Endothelial cell of umbilical vein (primary cell): Measurements from ENCODE around the gene IL10RA.

Source experiments
- EZH2 ChIP-seq: IDR thresholded peaks from 2 replicates; pipeline ENCODE4 v1.6.1; 2012; ENCODE audit warnings: borderline replicate concordance, low read depth, mild to moderate bottlenecking, moderate library complexity, low read length, inconsistent platforms; ENCODE audit not compliant: severe bottlenecking
- FOS ChIP-seq: IDR thresholded peaks from 2 replicates; pipeline ENCODE4 v1.6.1; 2011; ENCODE audit warnings: mild to moderate bottlenecking, low read length, moderate library complexity, borderline replicate concordance; ENCODE audit not compliant: insufficient read depth
- GATA2 ChIP-seq: IDR thresholded peaks from 2 replicates; pipeline ENCODE4 v1.7.0; 2011; ENCODE audit warnings: low read depth, mild to moderate bottlenecking, moderate library complexity, mixed read lengths, low read length; ENCODE audit not compliant: insufficient read length, insufficient read depth
- JUN ChIP-seq: IDR thresholded peaks from 2 replicates; pipeline ENCODE4 v1.6.1; 2011; ENCODE audit warnings: borderline replicate concordance, low read depth; ENCODE audit not compliant: insufficient read length, insufficient read depth
- MAX ChIP-seq: IDR thresholded peaks from 2 replicates; pipeline ENCODE4 v1.6.1; 2011; ENCODE audit not compliant: insufficient read depth, insufficient read length
- MYC ChIP-seq: IDR thresholded peaks from one replicate; pipeline ENCODE4 v1.6.1; 2011; ENCODE audit warnings: mild to moderate bottlenecking, low read depth, low read length
- POLR2A ChIP-seq: IDR thresholded peaks from 2 replicates; pipeline ENCODE4 v1.6.1; 2012; ENCODE audit warnings: low read depth, mild to moderate bottlenecking, control low read depth, low read length
- POLR2AphosphoS5 ChIP-seq: IDR thresholded peaks from 2 replicates; pipeline ENCODE4 v1.6.1; 2012; ENCODE audit warnings: low read depth, mild to moderate bottlenecking, control low read depth, low read length, moderate library complexity; ENCODE audit not compliant: insufficient read depth
- TF ChIP-seq, protein P1 (sequence below), 2 donors: IDR thresholded peaks; 1 replicate in 1 of 2; 2 replicates in 1 of 2; pipeline ENCODE4 v1.5.1; 2011; ENCODE audit warnings: low read length in 2 of 2, mild to moderate bottlenecking in 2 of 2, moderate library complexity in 2 of 2, control low read depth in 1 of 2, inconsistent platforms in 1 of 2, low read depth in 1 of 2; ENCODE audit not compliant: insufficient read depth in 1 of 2; ENCODE audit errors: extremely low read depth in 1 of 2

- TF ChIP-seq, protein P1, sequence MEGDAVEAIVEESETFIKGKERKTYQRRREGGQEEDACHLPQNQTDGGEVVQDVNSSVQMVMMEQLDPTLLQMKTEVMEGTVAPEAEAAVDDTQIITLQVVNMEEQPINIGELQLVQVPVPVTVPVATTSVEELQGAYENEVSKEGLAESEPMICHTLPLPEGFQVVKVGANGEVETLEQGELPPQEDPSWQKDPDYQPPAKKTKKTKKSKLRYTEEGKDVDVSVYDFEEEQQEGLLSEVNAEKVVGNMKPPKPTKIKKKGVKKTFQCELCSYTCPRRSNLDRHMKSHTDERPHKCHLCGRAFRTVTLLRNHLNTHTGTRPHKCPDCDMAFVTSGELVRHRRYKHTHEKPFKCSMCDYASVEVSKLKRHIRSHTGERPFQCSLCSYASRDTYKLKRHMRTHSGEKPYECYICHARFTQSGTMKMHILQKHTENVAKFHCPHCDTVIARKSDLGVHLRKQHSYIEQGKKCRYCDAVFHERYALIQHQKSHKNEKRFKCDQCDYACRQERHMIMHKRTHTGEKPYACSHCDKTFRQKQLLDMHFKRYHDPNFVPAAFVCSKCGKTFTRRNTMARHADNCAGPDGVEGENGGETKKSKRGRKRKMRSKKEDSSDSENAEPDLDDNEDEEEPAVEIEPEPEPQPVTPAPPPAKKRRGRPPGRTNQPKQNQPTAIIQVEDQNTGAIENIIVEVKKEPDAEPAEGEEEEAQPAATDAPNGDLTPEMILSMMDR (IDR thresholded peaks at IDR 0.05; ENCODE audit: extremely low read depth in 1 of 2, insufficient read depth in 1 of 2, low read depth in 1 of 2, low read length in 2 of 2): no peak
- TF ChIP-seq POLR2A (no peak), POLR2AphosphoS5 (no peak), GATA2 (no peak), EZH2 (no peak), MAX (no peak), JUN (no peak), MYC (no peak), FOS (no peak)
These were observed 8.0 kb downstream of the IL10RA start for GRCh38 chr11:117993988-117994745.
